Loucy (cell line): ENCODE data around the gene KRT39.

Source experiments
- H2AFZ ChIP-seq: fragments of 200-600 bp; sonication (generic); 2 replicates; pipeline ENCODE4 v1.6.0; 2016; ENCODE audit warnings: antibody characterized with exemption, mild to moderate bottlenecking, low read length, moderate library complexity
- H3F3A ChIP-seq: fragments of 200-600 bp; 2 replicates; pipeline ENCODE4 v1.6.0; 2016; ENCODE audit warnings: antibody characterized with exemption, low read depth, mild to moderate bottlenecking
- H3K27me3 ChIP-seq: fragments of 200-600 bp; sonication (generic); 2 replicates; pipeline ENCODE4 v1.6.1; 2014; ENCODE audit warnings: low read length, mild to moderate bottlenecking; ENCODE audit not compliant: insufficient read depth, poor library complexity, severe bottlenecking
- H3K36me3 ChIP-seq: fragments of 200-600 bp; sonication (generic); 2 replicates; pipeline ENCODE4 v1.6.1; 2016; ENCODE audit warnings: low read length; ENCODE audit not compliant: insufficient read depth
- H3K4me1 ChIP-seq: fragments of 200-600 bp; sonication (generic); 2 replicates; pipeline ENCODE4 v1.5.1; 2014; ENCODE audit warnings: low read length, mild to moderate bottlenecking; ENCODE audit not compliant: insufficient read depth, poor library complexity, severe bottlenecking
- H3K4me2 ChIP-seq: fragments of 200-600 bp; sonication (generic); 2 replicates; pipeline ENCODE4 v1.6.0; 2014; ENCODE audit warnings: antibody characterized with exemption, low read length, low read depth, mild to moderate bottlenecking; ENCODE audit not compliant: poor library complexity, severe bottlenecking
- H3K4me3 ChIP-seq: fragments of 200-600 bp; sonication (generic); 2 replicates; pipeline ENCODE4 v1.5.1; 2014; ENCODE audit warnings: low read length, mild to moderate bottlenecking, mixed read lengths; ENCODE audit not compliant: poor library complexity, severe bottlenecking
- H3K79me2 ChIP-seq: fragments of 200-600 bp; sonication (generic); 2 replicates; pipeline ENCODE4 v1.6.1; 2014; ENCODE audit warnings: low read length; ENCODE audit not compliant: insufficient read depth
- H3K9ac ChIP-seq: fragments of 200-600 bp; sonication (generic); 2 replicates; pipeline ENCODE4 v1.6.0; 2014; ENCODE audit warnings: mild to moderate bottlenecking, low read depth, low read length, moderate library complexity; ENCODE audit not compliant: poor library complexity, severe bottlenecking
- H3K9me2 ChIP-seq: fragments of 200-600 bp; sonication (generic); replicated peaks from 2 replicates; pipeline ENCODE4 v1.6.1; 2016; ENCODE audit warnings: low read depth, low read length, mixed read lengths
- H3K9me3 ChIP-seq: fragments of 200-600 bp; sonication (generic); 2 replicates; pipeline ENCODE4 v1.6.1; 2014; ENCODE audit warnings: mild to moderate bottlenecking, antibody characterized with exemption, low read length, low read depth; ENCODE audit not compliant: insufficient read depth
- H4K20me1 ChIP-seq: fragments of 200-600 bp; sonication (generic); 2 replicates; pipeline ENCODE4 v1.6.0; 2014; ENCODE audit warnings: antibody characterized with exemption, low read length, mild to moderate bottlenecking; ENCODE audit not compliant: insufficient read depth, poor library complexity, severe bottlenecking
- CTCF ChIP-seq: fragments of 200-600 bp; sonication (generic); conservative IDR thresholded peaks from 2 replicates; pipeline ENCODE4 v1.5.1; 2014; ENCODE audit warnings: mild to moderate bottlenecking, antibody characterized with exemption, low read length
- EZH2phosphoT487 ChIP-seq: fragments of 200-600 bp; IDR thresholded peaks from 2 replicates; pipeline ENCODE4 v1.6.1; 2018; ENCODE audit warnings: antibody characterized with exemption, mild to moderate bottlenecking, moderate library complexity, borderline replicate concordance

Gene KRT39

DNA sequence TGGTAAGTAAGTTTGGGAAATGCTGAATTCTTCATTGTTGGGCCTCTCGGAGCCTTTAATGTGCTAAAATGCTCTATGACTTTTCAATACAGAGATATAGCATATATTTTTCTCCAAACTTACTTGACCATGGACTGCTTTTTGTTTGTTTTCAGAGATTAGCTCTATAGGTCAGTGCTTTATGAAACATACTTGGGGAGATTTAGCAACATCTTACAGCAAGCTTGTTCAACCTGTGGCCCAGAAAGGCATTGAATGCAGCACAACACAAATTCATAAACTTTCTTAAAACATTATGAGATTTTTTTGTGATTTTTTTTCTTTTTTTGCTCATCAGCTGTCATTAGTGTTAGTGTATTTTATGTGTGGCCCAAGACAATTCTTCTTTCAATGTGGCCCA is 43.2 kb upstream of the KRT39 start:
- no peak for TF ChIP-seq EZH2phosphoT487
- no peak for TF ChIP-seq CTCF
- Histone ChIP-seq H3K4me1 (no peaks in the 10 kb centered on the region), H2AFZ (no peak overlapping the region), H3K36me3 (no peaks in the 10 kb centered on the region), H4K20me1 (no peaks in the 10 kb centered on the region), H3K9ac (no peak overlapping the region), H3K27me3 (no peaks in the 10 kb centered on the region), H3K4me2 (no peak overlapping the region), H3F3A (no peaks in the 10 kb centered on the region), H3K79me2 (no peaks in the 10 kb centered on the region), H3K9me3 (no peaks in the 10 kb centered on the region), H3K4me3 (no peak overlapping the region), H3K9me2 (no peaks in the 10 kb centered on the region)

- Histone ChIP-seq H3F3A (no peaks in the 10 kb centered on the region), H4K20me1 (no peaks in the 10 kb centered on the region), H3K36me3 (no peaks in the 10 kb centered on the region), H3K79me2 (no peaks in the 10 kb centered on the region), H3K27me3 (no peaks in the 10 kb centered on the region), H3K4me1 (no peaks in the 10 kb centered on the region), H3K9ac (no peak overlapping the region), H3K4me3 (no peak overlapping the region), H3K9me2 (no peaks in the 10 kb centered on the region), H3K4me2 (no peak overlapping the region), H2AFZ (no peak overlapping the region), H3K9me3 (no peaks in the 10 kb centered on the region)
- TF ChIP-seq CTCF (no peak), EZH2phosphoT487 (no peak)
These were observed 42.6 kb upstream of the KRT39 start for GRCh38 chr17:41009301-41009760.

DNA sequence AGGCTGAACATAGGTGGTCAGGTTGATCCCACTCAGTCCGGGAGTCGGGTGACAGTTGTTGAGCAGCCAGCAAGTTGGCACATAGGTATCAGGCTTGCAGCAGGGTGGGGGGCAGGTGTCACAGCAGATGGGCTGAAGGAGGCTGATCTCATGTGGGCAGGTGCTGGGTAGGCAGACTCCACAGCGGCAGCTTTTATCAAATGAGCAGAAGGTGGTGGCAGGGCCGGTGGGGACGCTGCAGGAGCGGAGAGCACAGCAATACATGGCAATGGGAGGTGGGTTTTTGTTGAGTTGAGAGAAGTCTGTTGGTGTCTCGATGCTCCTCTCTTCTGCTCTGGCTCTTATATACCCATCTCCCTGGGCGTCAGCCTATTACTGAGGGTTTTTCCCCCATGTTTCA is 42.1 kb upstream of the KRT39 start, which contains the start of gene KRTAP3-1:
Gene KRTAP3-1 (minus strand): TSS at position 318 of the 400 bp plus-strand sequence. CDS start 54 bp downstream, at position 264.
- Histone ChIP-seq H3K79me2 (no peaks in the 10 kb centered on the region), H3K27me3 (no peaks in the 10 kb centered on the region), H3K9me3 (no peaks in the 10 kb centered on the region), H2AFZ (no peak within 1 kb of the TSS), H4K20me1 (no peaks in the 10 kb centered on the region), H3K9ac (no peak within 1 kb of the TSS), H3K9me2 (no peaks in the 10 kb centered on the region), H3K4me2 (no peak within 1 kb of the TSS), H3K36me3 (no peaks in the 10 kb centered on the region), H3K4me1 (no peaks in the 10 kb centered on the region), H3K4me3 (no peak within 1 kb of the TSS), H3F3A (no peaks in the 10 kb centered on the region)
- TF ChIP-seq EZH2phosphoT487 (no peak), CTCF (no peak)
